NOMO-1 treated with DMSO at 0.1 percent for 48 hours (cell line): ENCODE results near the gene NANOG.
"Not testable (repeated sequence)": the region's sequence is repeated elsewhere in the genome, so short reads cannot be mapped to it uniquely, and the experiment has no call there.

Source experiments
- DNase-seq: peaks from one replicate; lab custom pipeline; 2025; ENCODE audit not compliant: unreplicated experiment; lab: John Stamatoyannopoulos, UW

The NANOG gene

DNA sequence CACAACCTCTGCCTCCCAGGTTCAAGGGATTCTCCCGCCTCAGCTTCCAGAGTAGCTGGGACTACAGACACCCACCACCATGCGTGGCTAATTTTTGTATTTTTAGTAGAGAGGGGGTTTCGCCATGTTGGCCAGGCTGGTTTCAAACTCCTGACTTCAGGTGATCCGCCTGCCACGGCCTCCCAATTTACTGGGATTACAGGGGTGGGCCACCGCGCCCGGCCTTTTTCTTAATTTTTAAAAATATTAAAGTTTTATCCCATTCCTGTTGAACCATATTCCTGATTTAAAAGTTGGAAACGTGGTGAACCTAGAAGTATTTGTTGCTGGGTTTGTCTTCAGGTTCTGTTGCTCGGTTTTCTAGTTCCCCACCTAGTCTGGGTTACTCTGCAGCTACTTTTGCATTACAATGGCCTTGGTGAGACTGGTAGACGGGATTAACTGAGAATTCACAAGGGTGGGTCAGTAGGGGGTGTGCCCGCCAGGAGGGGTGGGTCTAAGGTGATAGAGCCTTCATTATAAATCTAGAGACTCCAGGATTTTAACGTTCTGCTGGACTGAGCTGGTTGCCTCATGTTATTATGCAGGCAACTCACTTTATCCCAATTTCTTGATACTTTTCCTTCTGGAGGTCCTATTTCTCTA, at the start of gene NANOG:
NANOG (plus strand) TSS at position 519 of the 645 bp plus-strand sequence. CDS start 213 bp downstream, outside the sequence.
- DNase-seq: not testable (repeated sequence)

DNA sequence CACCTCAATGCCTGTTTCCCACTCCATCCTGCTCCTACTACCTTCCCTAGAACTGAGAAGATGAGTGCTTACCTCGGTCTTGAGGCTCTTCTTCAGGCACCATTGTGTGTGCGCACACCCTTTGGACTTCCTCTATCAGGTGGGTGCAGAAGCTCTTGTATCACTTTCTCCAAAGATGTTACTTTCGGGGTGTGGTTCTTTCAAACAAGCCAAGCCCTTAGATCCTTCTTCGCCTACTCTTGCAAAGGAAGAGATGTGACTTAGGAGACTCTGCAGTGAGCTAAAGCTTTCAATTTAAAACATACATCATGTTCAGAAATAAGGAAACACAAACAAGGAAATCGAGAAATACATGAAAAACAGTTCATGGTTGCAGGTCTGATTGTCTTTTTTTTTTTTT, 42.0 kb upstream of the NANOG start, which contains the start of gene CLEC4C:
CLEC4C (minus strand) TSS at position 130 of the 400 bp plus-strand sequence; CDS start at position 103, 27 bp downstream.
- peak; percentile 77 for DNase-seq

- DNase-seq: no peak
Observed at GRCh38 chr12:7748852-7749251, 40.4 kb upstream of the NANOG start.

DNA sequence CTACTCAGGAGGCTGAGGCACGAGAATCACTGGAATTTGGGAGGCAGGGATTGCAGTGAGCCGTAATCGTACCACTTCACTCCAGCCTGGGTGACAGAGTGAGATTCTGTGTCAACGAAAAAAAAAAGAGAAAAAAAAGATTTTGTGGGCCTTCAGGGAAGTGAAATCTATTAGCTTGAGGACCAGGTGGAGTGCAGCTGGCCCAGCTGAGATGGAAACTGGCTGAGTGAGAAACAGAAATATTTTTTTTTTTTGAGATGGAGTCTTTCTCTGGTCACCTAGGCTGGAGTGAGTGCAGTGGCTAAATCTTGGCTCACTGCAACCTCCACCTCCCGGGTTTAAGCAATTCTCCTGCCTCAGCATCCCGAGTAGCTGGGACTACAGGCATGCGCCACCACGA, 39.8 kb upstream of the NANOG start:
- no peak for DNase-seq

DNA sequence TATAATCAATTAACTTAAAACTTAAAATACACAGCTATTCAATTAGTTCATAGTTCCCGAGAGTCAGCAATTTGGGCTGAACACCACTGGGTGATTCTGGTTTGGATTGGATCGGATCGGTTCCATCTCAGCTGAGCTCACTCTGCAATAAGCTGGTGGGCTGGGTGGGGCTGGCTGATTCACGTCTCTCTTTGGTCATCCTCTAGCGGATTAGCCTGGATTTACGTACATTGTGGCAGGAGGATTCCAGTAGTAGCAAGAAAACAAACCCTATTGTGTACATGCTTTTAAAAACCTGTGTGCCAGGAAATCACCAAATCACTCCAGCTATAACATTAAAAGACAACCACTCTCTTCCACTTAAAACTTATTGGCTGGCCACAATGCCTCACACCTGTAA, 38.9 kb upstream of the NANOG start:
- DNase-seq: no peak

GRCh38 chr12:7751394-7751793, 37.8 kb upstream of the NANOG start:
- DNase-seq: no peak

DNA sequence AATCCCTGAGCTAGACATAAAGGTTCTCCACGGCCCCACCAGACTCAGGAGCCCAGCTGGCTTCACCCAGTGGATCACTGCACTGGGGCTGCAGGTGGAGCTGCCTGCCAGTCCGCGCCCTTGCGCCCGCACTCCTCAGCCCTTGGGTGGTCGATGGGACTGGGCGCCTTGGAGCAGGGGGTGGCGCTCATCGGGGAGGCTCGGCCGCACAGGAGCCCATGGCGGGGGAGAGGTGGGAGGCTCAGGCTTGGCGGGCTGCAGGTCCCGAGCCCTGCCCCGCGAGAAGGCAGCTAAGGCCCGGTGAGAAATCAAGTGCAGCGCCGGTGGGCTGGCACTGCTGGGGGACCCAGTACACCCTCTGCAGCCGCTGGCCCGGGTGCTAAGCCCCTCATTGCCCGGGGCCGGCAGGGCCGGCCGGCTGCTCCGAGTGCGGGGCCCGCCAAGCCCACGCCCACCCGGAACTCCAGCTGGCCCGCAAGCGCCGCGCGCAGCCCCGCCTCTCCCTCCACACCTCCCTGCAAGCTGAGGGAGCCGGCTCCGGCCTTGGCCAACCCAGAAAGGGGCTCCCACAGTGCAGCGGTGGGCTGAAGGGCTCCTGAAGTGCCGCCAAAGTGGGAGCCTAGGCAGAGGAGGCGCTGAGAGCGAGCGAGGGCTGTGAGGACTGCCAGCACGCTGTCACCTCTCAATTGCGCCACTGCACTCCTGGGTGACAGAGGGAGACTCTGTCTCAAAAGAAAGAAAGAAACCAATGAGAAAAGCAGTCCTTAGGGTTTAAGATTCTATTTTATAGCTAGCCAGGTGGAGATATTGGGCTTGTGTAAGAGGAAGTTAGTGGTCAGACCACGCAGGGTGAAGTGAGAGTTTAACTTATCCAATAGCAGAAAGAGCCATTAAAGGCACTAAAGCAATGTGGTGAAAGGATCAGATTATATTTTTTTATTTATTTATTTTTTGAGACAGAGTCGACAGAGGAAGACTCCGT, 37.0 kb upstream of the NANOG start:
- peak; percentile 88 for DNase-seq

DNA sequence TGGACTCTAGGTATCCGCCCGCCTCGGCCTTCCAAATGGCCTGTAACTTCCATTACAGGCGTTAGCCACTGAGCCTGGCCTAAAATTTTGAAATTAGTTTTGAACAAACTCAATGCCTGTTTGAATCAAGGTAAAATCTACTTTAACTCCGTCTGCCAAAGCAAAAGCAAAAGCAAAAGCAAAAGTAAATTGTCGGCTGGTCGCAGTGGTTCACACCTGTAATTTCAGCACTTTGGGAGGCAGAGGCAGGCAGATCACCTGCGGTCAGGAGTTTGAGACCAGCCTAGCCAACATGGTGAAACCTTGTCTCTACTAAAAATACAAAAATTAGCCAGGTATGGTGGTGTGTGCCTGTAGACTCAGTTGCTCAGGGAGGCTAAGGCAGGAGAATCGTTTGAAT, 33.5 kb upstream of the NANOG start:
- not testable (repeated sequence) for DNase-seq

DNA sequence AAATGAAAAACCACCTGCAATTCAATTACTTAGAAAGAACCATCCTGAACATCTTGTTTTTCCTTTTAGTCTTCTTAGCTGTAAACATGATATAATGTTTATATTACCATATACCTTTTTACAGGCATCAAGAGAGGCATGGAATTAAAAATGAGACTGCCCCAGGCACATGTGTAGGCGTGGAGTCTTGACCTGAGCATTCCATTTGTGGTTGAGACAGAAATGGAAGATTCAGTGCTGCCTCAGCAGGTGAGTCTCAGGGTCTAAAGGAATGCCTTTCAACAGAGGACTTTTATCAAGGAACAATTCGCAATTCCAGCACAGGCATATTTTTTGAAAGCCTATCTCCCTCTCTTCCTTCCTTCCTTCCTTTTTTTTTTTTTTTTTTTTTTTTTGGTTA, 32.2 kb upstream of the NANOG start:
- no peak for DNase-seq

GRCh38 chr12:7758766-7759140, 30.4 kb upstream of the NANOG start:
- no peak for DNase-seq

DNA sequence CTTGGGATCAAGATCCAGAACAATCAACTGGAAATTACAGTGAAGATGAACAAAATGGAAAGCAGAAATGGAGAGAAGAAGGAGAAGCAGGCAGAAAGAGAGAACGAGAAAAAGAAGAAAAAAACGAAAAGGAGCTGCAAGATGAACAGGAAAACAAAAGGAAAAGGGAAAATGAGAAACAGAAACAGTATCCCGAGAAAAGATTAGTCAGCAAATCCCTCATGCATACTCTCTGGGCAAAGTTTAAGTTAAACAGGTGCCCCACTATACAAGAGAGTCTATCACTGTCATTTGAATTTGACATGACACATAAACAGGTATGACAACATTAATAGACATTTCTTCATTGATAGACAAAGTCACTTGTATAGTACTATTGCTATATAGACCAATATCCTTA, 19.2 kb upstream of the NANOG start:
- no peak for DNase-seq

GRCh38 chr12:7781274-7781673, 7.9 kb upstream of the NANOG start:
- DNase-seq: no peak

- no peak for DNase-seq
Observed at GRCh38 chr12:7782055-7782454, 7.1 kb upstream of the NANOG start.

DNA sequence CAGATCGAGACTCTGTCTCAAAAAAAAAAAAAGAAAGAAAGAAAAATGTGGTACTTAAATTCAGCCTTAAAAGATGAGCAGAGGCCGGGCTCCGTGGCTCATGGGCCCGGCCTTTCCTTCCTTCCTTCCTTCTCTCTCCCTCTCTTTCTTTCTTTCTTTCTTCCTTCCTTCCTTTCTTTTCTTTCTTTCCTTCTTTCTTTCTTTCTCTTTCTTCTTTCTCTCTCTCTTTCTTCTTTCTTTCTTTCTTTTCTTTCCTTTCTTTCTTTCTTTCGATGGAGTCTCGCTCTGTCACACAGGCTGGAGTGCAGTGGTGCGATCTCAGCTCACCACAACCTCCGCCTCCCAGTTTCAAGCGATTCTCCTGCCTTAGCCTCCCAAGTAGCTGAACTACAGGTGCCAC, 5.8 kb upstream of the NANOG start:
- not testable (repeated sequence) for DNase-seq

GRCh38 chr12:7784701-7785100, 4.5 kb upstream of the NANOG start:
- peak; percentile 38 for DNase-seq

DNA sequence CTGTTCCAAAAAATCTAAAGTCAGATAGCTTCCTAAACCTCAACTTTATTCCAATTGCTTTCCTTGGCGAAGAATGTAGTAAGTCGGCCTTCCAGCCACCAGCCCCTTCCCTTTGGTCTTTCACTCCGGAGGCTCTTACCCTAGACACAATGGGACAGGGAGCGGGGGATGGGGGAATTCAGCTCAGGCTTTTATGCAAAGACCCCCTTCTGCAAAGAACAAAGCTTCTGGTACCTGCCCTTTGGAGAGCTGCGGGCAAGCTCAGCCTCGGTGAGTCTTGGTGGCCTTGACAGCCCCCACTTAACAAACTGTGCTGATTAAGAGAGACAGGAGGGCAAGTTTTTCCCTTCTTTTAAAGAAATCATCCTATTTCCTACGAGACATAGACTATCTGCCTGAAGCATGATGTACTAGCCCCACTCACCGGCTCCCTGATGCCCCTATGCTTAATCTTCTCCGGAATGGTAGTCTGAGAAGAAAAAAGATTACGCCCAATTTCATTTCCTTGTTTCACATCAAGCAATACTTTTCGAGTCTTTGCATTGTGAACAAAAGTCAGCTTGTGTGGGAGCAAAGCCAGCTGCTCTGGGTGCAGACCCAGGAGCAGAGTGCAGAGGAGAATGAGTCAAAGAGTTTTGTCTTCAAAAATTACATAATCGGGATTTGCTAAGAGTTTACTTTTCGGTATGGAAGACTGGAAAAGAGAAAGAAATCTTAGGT, 1.5 kb upstream of the NANOG start:
- DNase-seq: peak; percentile 55

GRCh38 chr12:7788294-7788660, 925 bp upstream of the NANOG start:
- DNase-seq: no peak

- DNase-seq: peak; percentile 68
Observed at GRCh38 chr12:7793211-7793610, 4.0 kb downstream of the NANOG start.

GRCh38 chr12:7797269-7797668, 8.1 kb downstream of the NANOG start:
- DNase-seq: not testable (repeated sequence)

DNA sequence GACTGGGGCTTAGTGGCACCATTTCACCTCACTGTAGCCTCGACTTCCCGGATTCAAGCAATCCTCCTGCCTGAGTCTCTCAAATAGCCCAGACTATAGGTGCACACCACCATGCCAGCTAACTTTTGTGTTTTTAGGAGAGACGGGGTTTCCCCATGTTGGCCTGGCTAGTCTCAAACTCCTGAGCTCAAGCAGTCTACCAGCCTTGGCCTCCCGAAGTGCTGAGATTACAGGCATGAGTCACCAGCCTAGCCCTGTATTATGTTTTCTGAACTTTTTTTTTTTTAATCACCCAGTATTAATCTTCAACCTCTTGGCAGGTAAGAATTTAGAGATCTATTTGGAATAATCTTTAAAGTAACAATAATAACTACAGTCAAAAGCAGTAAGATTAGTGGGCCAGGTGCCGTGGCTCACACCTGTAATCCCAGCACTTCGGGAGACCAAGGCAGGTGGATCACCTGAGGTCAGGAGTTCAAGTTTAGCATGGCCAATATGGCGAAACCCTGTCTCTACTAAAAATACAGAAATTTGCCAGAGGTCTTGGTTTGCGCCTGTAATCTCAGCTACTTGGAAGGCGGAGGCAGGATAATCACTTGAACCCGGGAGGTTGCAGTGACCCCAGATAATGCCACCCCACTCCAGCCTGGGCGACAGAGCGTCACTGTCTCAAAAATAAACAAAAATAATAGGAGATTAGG, 8.6 kb downstream of the NANOG start:
- DNase-seq: no peak
